PC-3 (cell line): Measurements from ENCODE around the gene TCP11. TPM values are rescaled to one million over a fixed set of nuclear protein-coding genes. Genes with fewer than 3 reads are reported as not detected.
"Not testable (repeated sequence)": the region's sequence is repeated elsewhere in the genome, so short reads cannot be mapped to it uniquely, and the experiment has no call there.

Experiments used
- ATAC-seq: fragments of 200-7000 bp; cut with Tn5 transposase; 2 replicates; pipeline ENCODE4 v1.9.1; 2020; ENCODE audit warnings: mild to moderate bottlenecking, moderate library complexity
- BruUV-seq: library from RNA; stranded (reverse); fragments of 400-500 nt; replicated peaks from 2 replicates; lab custom pipeline; 2021; lab: Mats Ljungman, UMichigan
- CTCF ChIA-PET: fragments of 300-600 bp; sonication (Branson Sonifier 250); formaldehyde crosslinking; loops from one replicate; lab custom pipeline; 2022; ENCODE audit warnings: antibody characterized with exemption; lab: Charles Lee
- POLR2A ChIA-PET: fragments of 300-600 bp; sonication (Branson Sonifier 250); formaldehyde crosslinking; loops from one replicate; lab custom pipeline; 2022; ENCODE audit warnings: antibody characterized with exemption; ENCODE audit not compliant: unreplicated experiment; lab: Charles Lee
- DNase-seq: peaks from one replicate; pipeline ENCODE4 v3.0.0-alpha.2; 2015
- H2AFZ ChIP-seq: fragments of 300-600 bp; sonication (generic); 2 replicates; pipeline ENCODE4 v1.6.0; 2016; ENCODE audit warnings: antibody characterized with exemption, low read length
- H3F3A ChIP-seq: fragments of 300-600 bp; sonication (generic); one replicate; pipeline ENCODE4 v1.6.0; 2017; ENCODE audit warnings: antibody characterized with exemption, low read length, control low read depth, mild to moderate bottlenecking; ENCODE audit not compliant: unreplicated experiment
- H3K27ac ChIP-seq: fragments of 300-600 bp; sonication (generic); 2 replicates; pipeline ENCODE4 v1.5.1; 2016; ENCODE audit warnings: mild to moderate bottlenecking, low read length
- H3K27me3 ChIP-seq: fragments of 300-600 bp; sonication (generic); 2 replicates; pipeline ENCODE4 v1.6.1; 2016; ENCODE audit warnings: low read length, mixed read lengths
- H3K36me3 ChIP-seq: fragments of 300-600 bp; sonication (generic); 2 replicates; pipeline ENCODE4 v1.6.1; 2016; ENCODE audit warnings: low read depth, mixed run types, low read length, mixed read lengths
- H3K4me1 ChIP-seq: fragments of 300-600 bp; sonication (generic); 2 replicates; pipeline ENCODE4 v1.5.1; 2016; ENCODE audit warnings: low read length; ENCODE audit not compliant: insufficient read depth
- H3K4me2 ChIP-seq: fragments of 300-600 bp; sonication (generic); 2 replicates; pipeline ENCODE4 v1.6.0; 2016; ENCODE audit warnings: low read length
- H3K4me3 ChIP-seq: fragments of 300-600 bp; sonication (generic); 2 replicates; pipeline ENCODE4 v1.5.1; 2016; ENCODE audit warnings: mild to moderate bottlenecking, low read length, mixed read lengths
- H3K79me2 ChIP-seq: fragments of 300-600 bp; sonication (generic); 2 replicates; pipeline ENCODE4 v1.6.1; 2017; ENCODE audit warnings: low read length, mixed read lengths
- H3K9ac ChIP-seq: fragments of 300-600 bp; sonication (generic); 2 replicates; pipeline ENCODE4 v1.6.0; 2016; ENCODE audit warnings: mild to moderate bottlenecking, low read length
- H3K9me2 ChIP-seq: fragments of 300-600 bp; sonication (generic); replicated peaks from 2 replicates; pipeline ENCODE4 v1.6.1; 2016; ENCODE audit warnings: mixed run types, low read length, mixed read lengths
- H3K9me3 ChIP-seq: fragments of 300-600 bp; sonication (generic); 2 replicates; pipeline ENCODE4 v1.6.1; 2016; ENCODE audit warnings: low read length, mixed read lengths
- H4K20me1 ChIP-seq: fragments of 300-600 bp; sonication (generic); 2 replicates; pipeline ENCODE4 v1.6.1; 2016; ENCODE audit warnings: low read length, mixed read lengths
- EZH2 ChIP-seq: fragments of 300-600 bp; sonication (generic); IDR thresholded peaks from one replicate; pipeline ENCODE4 v1.6.1; 2017; ENCODE audit warnings: antibody characterized with exemption, mild to moderate bottlenecking, low read length; ENCODE audit not compliant: unreplicated experiment
- EZH2phosphoT487 ChIP-seq: fragments of 300-600 bp; sonication (generic); IDR thresholded peaks from 2 replicates; pipeline ENCODE4 v1.6.1; 2018; ENCODE audit warnings: mild to moderate bottlenecking, antibody characterized with exemption, low read length, borderline replicate concordance
- intact Hi-C: fragments of 100-400 bp; cut with micrococcal nuclease; formaldehyde crosslinking; loops from 2 replicates; pipeline ENCODE4 v1.9.0; 2023
- total RNA-seq: library from RNA; depleted of rRNA; stranded (reverse); fragments of >200 nt; gene quantifications from 2 replicates; pipeline ENCODE4 v1.2.3, GENCODE V29; 2014
- TF ChIP-seq, protein P1 (sequence below): fragments of 300-600 bp; sonication (generic); conservative IDR thresholded peaks from 2 replicates; pipeline ENCODE4 v1.5.1; 2017; ENCODE audit warnings: antibody characterized with exemption, low read depth, mild to moderate bottlenecking, low read length

Gene TCP11
- total RNA-seq, 1 experiment from 2014 or later, result 1.3 TPM

DNA sequence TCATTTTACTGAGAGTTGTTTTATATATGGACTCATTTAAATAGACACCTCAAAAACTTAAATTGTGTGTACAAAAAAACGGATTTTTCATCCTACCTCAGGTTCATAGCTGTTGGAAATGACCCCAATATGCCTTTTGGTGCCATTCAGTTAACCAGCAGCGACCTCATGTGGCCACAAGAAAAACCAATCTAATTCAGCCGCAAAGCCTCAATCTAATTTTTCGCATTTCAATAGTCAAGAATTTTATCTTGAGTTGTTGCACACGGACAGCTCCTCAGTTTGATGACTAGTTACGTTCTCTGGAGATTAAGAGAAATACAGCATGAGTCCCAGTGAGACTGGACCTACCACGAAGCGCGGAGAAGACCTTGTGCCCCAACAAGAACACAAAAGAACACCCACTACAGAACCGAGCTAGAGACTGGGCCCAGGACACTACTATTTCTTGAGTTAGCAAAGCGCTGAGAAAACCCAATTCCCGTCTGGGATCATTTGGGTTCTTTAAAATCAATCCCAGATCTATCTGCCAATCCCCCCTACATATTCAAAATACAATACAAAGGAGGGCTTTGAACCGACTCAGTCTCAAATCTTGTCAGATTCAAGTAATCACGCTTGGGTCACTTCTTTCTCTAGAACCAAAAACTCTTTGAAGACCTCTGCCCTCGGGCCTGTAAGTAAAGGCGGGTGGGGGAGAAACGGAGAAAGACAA, 1.1 kb downstream of the TCP11 start:
- H3K36me3 ChIP-seq, result no peaks in the 10 kb centered on the region
- ATAC-seq, result peak; percentile 19; the same call in 1 of the 2 replicates
- intact Hi-C loops, result loop anchor here (1.0 to 5.0 kb wide), 3 partner anchors 154 to 348 kb away; partner anchors contain the start of genes ANKS1A, BLTP3A and TAF11
- no peaks in the 10 kb centered on the region for H3K9me2 ChIP-seq
- H3K27me3 ChIP-seq, result no peaks in the 10 kb centered on the region
- peaks cover 13% of the 10 kb centered on the region for H3K4me1 ChIP-seq
- H3F3A ChIP-seq, result no peaks in the 10 kb centered on the region
- no peak overlapping the region for H3K9ac ChIP-seq
- ChIA-PET CTCF (interaction anchor here (0.5 to 1.7 kb wide), 9 partner anchors 57 to 387 kb away, joined by 3 to 9 read pairs (median 4); no protein-coding TSS in a partner anchor), POLR2A (no interaction called here)
- H3K27ac ChIP-seq, result no peak overlapping the region
- BruUV-seq, result no TSS peak
- peak overlapping the region; percentile 64 for H2AFZ ChIP-seq
- TF ChIP-seq EZH2phosphoT487 (no peak), EZH2 (no peak)
- TF ChIP-seq, protein P1, sequence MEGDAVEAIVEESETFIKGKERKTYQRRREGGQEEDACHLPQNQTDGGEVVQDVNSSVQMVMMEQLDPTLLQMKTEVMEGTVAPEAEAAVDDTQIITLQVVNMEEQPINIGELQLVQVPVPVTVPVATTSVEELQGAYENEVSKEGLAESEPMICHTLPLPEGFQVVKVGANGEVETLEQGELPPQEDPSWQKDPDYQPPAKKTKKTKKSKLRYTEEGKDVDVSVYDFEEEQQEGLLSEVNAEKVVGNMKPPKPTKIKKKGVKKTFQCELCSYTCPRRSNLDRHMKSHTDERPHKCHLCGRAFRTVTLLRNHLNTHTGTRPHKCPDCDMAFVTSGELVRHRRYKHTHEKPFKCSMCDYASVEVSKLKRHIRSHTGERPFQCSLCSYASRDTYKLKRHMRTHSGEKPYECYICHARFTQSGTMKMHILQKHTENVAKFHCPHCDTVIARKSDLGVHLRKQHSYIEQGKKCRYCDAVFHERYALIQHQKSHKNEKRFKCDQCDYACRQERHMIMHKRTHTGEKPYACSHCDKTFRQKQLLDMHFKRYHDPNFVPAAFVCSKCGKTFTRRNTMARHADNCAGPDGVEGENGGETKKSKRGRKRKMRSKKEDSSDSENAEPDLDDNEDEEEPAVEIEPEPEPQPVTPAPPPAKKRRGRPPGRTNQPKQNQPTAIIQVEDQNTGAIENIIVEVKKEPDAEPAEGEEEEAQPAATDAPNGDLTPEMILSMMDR, result peak; percentile 95
- H3K4me3 ChIP-seq, result no peak overlapping the region
- H4K20me1 ChIP-seq, result no peaks in the 10 kb centered on the region
- 0 out of 2 replicates have a peak overlapping the region, but pooled peaks have one; percentile 13 for H3K4me2 ChIP-seq
- H3K79me2 ChIP-seq, result no peaks in the 10 kb centered on the region
- no peaks in the 10 kb centered on the region for H3K9me3 ChIP-seq
- peak; percentile 74 for DNase-seq

DNA sequence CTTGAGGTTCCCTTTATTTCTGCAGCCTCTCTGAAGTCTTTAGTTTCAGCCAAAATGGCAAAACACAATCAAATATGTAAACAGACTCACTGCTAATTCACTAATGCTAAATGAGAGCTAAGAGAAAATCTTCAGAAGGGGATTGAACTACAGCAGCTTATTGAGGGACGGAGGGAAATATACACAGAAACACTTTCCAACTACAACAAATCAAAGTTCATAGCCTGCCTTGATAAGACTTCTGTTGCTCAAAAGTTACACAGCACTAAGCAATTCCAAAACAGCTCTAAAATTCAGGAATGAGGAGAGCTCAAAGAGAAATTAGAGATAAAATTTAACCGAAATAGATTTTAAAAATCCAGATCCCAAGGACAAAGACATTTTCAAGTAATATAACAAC, 1.7 kb downstream of the TCP11 start:
- H2AFZ ChIP-seq, result no peak overlapping the region
- intact Hi-C loops, result no loop called here
- DNase-seq, result no peak

DNA sequence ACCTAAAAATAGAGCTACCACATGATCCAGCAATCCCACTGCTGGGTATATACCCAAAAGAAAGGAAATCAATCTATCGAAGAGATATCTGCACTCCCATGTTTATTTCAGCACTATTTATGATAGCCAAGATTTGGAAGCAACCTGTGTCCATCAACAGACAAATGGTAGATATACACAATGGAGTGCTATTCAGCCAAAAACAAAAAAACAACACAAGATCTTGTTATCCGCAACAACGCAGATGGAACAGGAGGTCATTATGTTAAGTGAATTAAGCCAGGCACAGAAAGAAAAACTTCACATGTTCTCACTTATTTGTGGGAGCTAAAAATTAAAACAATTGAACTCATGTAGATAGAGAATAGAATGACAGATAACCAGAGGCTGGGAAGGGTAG, 2.9 kb downstream of the TCP11 start:
- BruUV-seq, H3K4me3 ChIP-seq, CTCF ChIA-PET, H3F3A ChIP-seq, DNase-seq, H3K9ac ChIP-seq, H2AFZ ChIP-seq, H3K27me3 ChIP-seq, POLR2A ChIA-PET, H3K9me3 ChIP-seq, H3K4me2 ChIP-seq, intact Hi-C loops, ATAC-seq, H3K27ac ChIP-seq, H3K79me2 ChIP-seq, H3K9me2 ChIP-seq, H3K36me3 ChIP-seq, H3K4me1 ChIP-seq, H4K20me1 ChIP-seq: not testable (repeated sequence)

More for the DNA sequence above, 1.7 kb downstream of the TCP11 start:
- H3K79me2 ChIP-seq, result no peaks in the 10 kb centered on the region
- peaks cover 13% of the 10 kb centered on the region for H3K4me1 ChIP-seq
- TF ChIP-seq EZH2phosphoT487 (no peak), EZH2 (no peak)
- TF ChIP-seq, protein P1, result no peak
- no TSS peak for BruUV-seq
- no peak overlapping the region for H3K4me3 ChIP-seq
- ChIA-PET POLR2A (no interaction called here), CTCF (interaction anchor here (0.5 to 1.7 kb wide), 8 partner anchors 57 to 387 kb away, joined by 3 to 9 read pairs (median 4); no protein-coding TSS in a partner anchor)
- H3F3A ChIP-seq, result no peaks in the 10 kb centered on the region
- no peaks in the 10 kb centered on the region for H3K9me3 ChIP-seq
- no peaks in the 10 kb centered on the region for H4K20me1 ChIP-seq
- H3K27ac ChIP-seq, result no peak overlapping the region
- no peak overlapping the region for H3K9ac ChIP-seq
- no peaks in the 10 kb centered on the region for H3K36me3 ChIP-seq
- no peaks in the 10 kb centered on the region for H3K9me2 ChIP-seq
- ATAC-seq, result no peak
- H3K27me3 ChIP-seq, result no peaks in the 10 kb centered on the region
- H3K4me2 ChIP-seq, result no peak overlapping the region
